GM21529 (cell line): Measurements from ENCODE around the gene LASP1.
"Not testable (repeated sequence)": the region's sequence is repeated elsewhere in the genome, so short reads cannot be mapped to it uniquely, and the experiment has no call there.

Experiments used
- ATAC-seq: cut with Tn5 transposase; IDR thresholded peaks from one replicate; pipeline ENCODE4 v1.9.1; 2021; ENCODE audit not compliant: unreplicated experiment

Gene LASP1

DNA sequence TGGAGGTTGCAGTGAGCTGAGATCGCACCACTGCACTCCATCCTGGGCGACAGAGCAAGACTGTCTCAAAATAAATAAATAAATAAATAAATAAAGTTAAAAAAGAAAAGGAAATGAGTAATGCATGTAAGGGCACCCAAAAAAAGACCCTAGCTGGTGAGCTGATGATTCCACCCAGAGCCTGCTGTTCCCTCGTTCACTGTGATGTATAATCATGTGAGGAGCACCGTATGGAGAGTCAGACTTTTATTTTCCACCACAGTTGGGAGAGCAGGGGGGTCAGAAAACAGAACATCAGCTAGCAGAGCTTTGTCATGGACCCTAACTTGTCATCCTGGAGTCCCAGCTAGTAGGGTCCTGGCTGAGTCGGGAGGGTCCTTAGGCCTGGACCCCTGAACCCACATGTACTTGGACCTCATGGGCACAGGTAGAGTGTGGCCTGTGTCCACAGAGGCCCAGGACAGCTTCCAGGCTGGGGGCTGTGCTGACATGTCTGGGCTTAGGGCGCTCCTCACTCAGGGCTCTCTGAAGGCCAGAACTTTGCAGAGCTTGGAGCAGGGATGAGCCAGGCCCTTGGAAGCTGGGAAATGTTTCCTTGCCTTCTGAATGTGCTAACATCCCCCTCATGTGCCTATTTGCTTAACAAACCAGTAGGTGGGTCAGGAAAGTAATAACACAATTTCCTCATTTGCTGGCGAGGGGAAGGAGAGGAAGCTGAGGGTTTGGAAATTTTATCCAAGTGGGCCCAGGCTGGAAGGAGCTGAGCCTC is 36.8 kb downstream of the LASP1 start:
- no peak for ATAC-seq

- no peak for ATAC-seq
Observed at GRCh38 chr17:38907930-38908675, 38.2 kb downstream of the LASP1 start.

- ATAC-seq, result no peak
Observed at GRCh38 chr17:38908676-38909181, 38.9 kb downstream of the LASP1 start.

- ATAC-seq, result no peak
Observed at GRCh38 chr17:38910325-38910724, 40.5 kb downstream of the LASP1 start.

DNA sequence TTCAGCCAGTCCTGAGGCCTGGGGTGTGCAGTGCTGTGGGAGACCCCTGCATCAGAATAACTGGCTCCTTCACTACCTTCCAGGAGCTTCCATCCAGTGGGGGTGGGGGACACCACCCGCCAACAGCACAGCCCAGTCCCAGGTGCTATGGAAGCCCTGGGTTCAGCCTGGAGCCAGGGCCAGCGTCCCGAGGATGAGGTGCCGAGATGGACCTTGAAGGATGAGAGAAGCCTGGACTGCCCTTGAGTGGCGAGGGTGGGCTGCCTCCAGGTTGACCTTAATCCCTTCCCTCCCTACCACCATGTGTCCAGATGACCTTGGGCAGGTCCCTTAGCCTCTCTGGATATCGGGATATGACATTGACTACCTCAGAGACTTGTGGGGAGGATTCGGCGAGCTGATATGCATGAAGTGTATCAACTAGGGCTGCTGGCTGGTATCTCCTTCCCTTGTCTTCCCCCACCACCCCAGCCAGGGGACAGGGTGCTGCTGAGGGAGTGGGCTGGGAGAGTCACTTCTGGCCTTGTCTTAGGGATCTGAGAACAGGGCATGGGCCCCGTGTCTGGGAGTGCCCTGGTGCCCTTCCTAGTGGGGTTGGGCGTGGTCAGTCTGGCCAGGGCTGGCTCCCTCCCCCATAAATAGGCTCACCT is 41.3 kb downstream of the LASP1 start:
- ATAC-seq, result no peak

DNA sequence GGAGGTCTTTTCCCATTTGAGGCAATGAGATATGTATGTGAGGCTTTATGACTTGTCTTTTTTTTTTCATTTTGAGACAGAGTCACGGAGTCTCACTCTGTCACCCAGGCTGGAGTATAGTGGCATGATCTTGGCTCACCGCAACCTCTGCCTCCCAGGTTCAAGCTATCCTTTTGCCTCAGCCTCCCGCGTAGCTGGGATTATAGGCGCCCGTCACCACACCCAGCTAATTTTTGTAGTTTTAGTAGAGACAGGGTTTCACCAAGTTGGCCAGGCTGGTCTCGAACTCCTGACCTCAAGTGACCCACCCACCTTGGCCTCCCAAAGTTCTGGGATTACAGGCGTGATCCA is 41.8 kb downstream of the LASP1 start:
- not testable (repeated sequence) for ATAC-seq

- ATAC-seq, result no peak
Observed at GRCh38 chr17:38912221-38912813, 42.5 kb downstream of the LASP1 start.

- no peak for ATAC-seq
Observed at GRCh38 chr17:38914741-38915638, 45.1 kb downstream of the LASP1 start.

DNA sequence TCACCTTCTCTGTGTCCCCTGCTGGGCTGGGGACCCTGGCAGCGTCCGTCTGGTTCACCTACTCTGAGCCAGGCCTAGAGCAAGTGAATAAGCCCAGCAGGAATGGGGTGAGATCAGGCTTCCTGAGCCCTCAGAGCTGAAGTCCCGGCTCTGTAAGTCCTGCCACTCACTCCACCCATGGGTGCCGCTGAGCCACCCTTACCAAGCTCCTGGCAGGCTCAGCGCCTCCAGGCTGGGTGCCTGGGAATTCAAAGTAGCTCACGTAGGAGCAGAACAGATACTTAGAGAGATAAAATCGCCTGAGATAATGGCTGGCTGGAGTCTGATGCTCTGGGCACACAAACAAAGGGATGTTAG is 45.8 kb downstream of the LASP1 start:
- ATAC-seq, result no peak

GRCh38 chr17:38916771-38917170 is 46.9 kb downstream of the LASP1 start:
- no peak for ATAC-seq

GRCh38 chr17:38917259-38917658 is 47.4 kb downstream of the LASP1 start:
- no peak for ATAC-seq

DNA sequence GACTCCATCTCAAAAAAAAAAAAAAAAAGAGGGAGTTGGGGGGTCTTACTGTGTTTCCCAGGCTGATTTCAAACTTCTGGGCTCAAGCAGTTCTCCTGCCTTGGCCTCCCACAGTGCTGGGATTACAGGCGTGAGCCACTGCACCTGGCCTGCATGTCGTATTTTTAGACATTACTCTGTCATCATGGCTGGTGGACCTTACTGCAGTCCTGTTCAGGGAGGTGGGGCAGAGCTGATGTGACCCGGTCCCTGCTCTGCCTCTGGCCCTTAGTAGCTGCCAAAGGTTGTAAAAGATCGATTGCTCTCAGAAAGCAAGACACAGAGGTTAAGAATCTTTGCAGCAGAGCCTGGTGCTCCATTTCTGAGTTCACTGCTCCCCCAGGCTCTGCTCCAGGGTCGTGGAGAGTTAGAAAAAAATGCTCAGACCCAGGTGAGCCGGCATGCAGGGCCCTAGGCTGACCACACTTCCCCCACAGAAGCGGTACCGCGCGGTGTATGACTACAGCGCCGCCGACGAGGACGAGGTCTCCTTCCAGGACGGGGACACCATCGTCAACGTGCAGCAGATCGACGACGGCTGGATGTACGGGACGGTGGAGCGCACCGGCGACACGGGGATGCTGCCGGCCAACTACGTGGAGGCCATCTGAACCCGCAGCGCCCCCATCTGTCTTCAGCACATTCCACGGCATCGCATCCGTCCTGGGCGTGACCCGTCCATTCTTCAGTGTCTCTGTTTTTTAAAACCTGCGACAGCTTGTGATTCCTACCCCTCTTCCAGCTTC is 48.5 kb downstream of the LASP1 start:
- no peak for ATAC-seq

DNA sequence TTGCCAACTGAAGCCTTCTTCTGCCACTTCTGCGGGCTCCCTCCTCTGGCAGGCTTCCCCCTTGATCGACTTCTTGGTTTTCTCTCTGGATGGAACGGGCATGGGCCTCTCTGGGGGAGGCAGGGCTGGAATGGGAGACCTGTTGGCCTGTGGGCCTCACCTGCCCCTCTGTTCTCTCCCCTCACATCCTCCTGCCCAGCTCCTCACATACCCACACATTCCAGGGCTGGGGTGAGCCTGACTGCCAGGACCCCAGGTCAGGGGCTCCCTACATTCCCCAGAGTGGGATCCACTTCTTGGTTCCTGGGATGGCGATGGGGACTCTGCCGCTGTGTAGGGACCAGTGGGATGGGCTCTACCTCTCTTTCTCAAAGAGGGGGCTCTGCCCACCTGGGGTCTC is 49.1 kb downstream of the LASP1 start:
- no peak for ATAC-seq

DNA sequence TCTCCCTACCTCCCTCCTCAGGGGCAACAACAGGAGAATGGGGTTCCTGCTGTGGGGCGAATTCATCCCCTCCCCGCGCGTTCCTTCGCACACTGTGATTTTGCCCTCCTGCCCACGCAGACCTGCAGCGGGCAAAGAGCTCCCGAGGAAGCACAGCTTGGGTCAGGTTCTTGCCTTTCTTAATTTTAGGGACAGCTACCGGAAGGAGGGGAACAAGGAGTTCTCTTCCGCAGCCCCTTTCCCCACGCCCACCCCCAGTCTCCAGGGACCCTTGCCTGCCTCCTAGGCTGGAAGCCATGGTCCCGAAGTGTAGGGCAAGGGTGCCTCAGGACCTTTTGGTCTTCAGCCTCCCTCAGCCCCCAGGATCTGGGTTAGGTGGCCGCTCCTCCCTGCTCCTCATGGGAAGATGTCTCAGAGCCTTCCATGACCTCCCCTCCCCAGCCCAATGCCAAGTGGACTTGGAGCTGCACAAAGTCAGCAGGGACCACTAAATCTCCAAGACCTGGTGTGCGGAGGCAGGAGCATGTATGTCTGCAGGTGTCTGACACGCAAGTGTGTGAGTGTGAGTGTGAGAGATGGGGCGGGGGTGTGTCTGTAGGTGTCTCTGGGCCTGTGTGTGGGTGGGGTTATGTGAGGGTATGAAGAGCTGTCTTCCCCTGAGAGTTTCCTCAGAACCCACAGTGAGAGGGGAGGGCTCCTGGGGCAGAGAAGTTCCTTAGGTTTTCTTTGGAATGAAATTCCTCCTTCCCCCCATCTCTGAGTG is 49.6 kb downstream of the LASP1 start:
- ATAC-seq, result no peak

DNA sequence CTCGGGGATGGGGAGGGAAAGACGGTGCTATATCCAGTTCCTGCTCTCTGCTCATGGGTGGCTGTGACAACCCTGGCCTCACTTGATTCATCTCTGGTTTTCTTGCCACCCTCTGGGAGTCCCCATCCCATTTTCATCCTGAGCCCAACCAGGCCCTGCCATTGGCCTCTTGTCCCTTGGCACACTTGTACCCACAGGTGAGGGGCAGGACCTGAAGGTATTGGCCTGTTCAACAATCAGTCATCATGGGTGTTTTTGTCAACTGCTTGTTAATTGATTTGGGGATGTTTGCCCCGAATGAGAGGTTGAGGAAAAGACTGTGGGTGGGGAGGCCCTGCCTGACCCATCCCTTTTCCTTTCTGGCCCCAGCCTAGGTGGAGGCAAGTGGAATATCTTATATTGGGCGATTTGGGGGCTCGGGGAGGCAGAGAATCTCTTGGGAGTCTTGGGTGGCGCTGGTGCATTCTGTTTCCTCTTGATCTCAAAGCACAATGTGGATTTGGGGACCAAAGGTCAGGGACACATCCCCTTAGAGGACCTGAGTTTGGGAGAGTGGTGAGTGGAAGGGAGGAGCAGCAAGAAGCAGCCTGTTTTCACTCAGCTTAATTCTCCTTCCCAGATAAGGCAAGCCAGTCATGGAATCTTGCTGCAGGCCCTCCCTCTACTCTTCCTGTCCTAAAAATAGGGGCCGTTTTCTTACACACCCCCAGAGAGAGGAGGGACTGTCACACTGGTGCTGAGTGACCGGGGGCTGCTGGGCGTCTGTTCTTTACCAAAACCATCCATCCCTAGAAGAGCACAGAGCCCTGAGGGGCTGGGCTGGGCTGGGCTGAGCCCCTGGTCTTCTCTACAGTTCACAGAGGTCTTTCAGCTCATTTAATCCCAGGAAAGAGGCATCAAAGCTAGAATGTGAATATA is 50.8 kb downstream of the LASP1 start:
- no peak for ATAC-seq

- ATAC-seq, result no peak
Observed at GRCh38 chr17:38921756-38922411, 52.0 kb downstream of the LASP1 start.

DNA sequence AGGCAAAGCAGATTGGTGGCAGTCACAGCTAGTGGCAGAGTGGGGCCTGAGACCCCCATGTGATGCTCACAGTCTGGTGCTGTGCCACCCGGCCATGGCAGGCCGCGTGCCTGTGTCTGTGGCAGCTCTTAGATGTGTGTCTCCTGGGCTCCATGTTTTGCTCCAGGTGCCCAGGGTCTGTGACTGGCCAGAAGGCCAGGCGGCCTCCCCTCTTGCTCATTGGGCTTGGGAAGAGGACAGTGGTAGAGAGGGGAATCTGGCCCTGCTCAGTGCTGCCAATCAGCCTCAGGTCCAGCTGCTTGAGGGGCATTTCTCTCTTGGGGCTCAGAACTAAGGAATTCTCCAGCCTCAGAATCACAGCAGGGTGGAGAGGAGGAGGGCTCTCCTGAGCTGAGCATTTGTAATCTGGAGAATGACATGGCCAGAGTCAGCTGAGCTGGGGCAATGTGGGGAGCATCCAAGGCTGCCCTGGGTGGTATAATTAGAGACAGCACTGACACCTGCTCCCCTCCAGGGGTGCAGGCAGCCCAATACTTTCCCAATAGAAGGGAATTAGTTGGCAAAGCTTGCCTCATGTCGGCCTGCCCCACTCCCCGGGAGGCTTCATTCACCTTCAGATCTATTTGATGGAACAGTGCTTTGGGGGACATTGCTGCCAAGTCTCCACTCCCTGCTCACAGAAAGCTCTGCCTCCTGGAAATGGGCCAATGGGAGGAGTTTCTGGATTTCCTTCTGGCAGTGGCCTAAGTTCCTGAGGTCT is 52.9 kb downstream of the LASP1 start:
- ATAC-seq, result no peak
